GM18867 (cell line): ENCODE data around the gene MRRF.

Experiments used
- ATAC-seq: cut with Tn5 transposase; IDR thresholded peaks from one replicate; pipeline ENCODE4 v1.9.1; 2021; ENCODE audit warnings: mild to moderate bottlenecking, moderate library complexity; ENCODE audit not compliant: unreplicated experiment

The MRRF gene

GRCh38 chr9:122264360-122265148 lies at the start of gene MRRF, which contains the start of gene RBM18:
MRRF (plus strand) TSS chr9:122264882; CDS start chr9:122270892, 6,010 bp downstream.
RBM18 (minus strand) TSS chr9:122264840; CDS start chr9:122261492, 3,348 bp downstream.
- ATAC-seq = peak; percentile 90

GRCh38 chr9:122215663-122216062 lies 49.0 kb upstream of the MRRF start:
- no peak for ATAC-seq

GRCh38 chr9:122216138-122216797 lies 48.4 kb upstream of the MRRF start:
- ATAC-seq = no peak

DNA sequence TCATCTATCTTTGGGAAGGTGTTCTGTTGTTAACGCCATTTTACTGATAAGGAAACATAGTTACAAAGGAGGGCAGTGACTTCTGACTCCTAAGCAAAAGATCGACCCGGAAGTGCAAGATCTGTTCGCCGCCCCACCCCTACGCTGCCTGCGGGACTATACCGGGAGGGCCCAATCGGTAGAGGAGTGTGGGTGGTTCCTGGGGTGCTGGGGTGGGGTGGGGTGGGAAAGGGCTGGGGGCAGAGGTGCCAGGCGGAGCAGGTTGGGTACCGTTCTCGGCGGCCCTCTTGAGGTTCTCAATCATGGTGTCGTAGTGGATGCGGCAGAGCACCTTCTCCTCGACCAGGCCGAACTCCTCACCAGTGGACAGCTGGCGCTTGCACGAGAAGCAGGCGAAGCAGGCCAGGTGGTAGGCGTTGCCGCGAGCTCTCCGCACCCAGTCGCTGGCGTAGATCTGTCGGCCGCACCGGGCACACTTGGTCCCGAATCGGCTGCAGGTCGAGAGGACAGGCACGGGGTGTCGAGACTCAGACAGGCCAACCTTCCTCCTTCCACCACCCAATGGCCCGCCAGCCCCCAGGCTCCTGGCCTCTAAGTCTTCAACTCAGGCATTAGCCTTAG lies 47.8 kb upstream of the MRRF start:
- no peak for ATAC-seq

DNA sequence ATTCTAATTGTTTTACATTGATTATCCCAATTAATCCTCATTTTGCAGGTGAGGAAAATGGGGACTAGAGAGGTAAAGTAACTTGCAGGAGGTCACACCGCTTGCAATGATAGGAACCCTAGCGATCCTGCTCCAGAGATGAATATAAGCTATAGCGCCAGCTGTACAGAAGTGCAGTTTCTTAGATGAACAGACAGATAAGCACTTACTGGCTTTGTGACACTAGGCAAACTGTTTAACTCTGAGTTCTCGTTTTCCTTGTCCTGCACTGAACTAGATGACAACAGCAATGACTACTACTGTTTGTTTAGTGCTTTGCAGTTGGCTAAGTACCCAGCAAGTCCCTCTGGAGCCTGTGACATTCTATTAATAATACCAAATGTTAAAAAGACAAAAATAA lies 47.0 kb upstream of the MRRF start:
- ATAC-seq = no peak

DNA sequence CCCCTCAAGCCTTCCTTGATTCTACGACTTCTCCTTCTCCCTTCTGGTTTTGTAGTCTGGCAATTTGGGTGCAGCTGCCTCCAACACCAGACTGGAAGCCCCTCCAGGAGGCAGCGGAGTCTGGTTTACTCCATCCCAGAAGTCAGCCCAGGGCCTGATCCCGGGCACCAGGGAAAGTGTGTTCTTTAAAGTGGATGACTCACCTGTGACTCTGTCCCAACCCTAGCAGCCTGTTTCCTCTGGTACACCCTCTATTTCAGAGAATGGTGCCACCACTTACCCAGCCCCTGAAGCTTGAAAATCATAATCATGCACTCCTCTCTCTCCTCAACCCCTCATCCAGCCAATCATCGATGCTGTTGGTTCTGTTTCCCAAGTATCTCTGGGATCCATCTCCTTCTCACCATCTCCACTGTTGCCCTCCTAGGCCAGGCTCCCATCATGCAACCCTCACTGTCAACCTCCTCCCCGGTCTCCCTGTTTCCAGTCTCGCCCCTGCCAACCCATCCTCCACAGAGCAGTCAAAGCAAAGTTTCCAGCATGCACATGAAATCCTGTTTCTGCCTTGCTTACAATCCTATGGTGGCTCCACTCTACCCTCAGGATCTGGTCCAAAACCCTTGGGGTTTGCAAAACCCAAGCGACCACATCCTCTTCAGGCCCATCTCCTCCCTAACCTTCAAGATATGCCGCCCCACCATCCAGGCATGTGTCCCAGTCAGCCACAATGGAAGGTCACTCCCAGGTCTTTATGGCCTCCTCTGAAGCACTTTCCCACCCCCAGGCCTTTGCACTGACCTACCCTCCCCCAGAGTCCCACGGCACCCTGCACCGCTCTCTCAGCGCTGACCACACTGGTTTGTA lies 46.4 kb upstream of the MRRF start:
- ATAC-seq = no peak

- no peak for ATAC-seq
These were observed 45.5 kb upstream of the MRRF start for GRCh38 chr9:122218935-122219855.

DNA sequence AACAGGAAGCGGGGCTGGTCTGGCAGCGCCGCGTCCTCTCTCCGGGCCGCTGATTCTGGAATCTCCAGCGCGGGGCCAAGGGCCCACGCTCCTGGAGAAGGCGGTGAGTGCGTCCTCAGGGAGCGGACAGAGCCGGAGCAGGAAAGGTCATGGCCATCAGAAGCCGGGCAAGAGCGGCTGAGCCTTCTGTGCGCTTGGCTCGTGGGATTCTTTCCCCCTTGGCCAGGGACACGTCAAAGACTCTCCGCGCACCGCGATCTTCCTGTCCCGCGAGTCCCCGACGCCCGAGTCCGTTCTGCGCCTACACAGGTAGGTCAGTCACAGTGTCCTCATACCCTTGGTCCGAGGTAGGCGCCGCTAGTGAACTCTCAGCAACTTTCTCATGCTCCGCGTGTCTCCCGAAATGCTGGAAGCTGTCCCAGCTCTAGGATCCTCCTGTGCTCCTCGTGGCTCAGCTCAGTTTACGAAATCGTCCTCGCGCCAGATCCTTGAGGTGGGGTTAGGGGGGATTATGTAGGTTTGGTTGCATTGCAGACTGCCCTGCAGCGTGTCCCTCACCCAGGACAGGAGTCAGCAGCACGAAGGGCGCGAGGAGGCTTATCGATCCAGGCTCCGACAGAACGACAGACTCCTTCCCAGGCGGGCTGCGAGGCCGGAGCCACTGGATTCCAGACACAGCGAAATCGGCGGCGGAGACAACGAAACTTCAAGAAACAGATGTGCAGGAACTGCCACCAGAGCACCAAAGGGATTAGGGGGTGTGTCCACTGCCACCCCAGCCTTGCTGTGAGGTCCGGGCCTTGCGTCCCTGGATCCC lies 44.6 kb upstream of the MRRF start:
- no peak for ATAC-seq

- ATAC-seq = no peak
These were observed 44.0 kb upstream of the MRRF start for GRCh38 chr9:122220673-122221182.

DNA sequence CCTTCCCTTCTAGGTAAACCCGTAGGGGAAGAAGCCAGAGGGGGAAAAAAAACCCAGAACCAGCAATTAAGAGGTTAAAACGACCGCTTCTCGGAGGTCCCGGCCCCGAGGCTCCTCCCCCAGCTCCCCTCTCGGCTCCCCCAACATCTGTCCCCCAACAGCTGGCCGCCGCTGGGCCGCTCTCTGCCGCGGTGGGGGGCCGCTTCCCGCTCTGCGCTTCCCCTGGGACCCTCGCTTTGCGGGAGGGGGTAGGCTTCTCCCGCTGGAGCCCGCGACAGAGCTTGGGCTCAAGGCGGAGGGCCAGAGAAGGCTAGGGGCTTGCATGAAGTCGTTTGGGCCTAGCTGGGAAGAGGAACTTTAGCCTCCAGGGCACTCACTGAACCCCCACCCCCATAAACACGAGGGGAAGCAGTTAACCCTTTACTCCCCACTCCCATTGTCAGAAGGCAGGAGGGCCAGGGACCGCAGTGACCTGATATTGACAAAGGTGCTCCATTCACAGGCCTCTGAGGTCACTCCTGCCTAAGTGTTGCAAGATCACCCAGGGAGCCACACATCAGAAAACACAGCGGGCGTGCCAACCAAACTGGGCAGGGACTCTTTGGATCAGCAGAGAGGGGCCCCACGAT lies 43.4 kb upstream of the MRRF start:
- no peak for ATAC-seq

DNA sequence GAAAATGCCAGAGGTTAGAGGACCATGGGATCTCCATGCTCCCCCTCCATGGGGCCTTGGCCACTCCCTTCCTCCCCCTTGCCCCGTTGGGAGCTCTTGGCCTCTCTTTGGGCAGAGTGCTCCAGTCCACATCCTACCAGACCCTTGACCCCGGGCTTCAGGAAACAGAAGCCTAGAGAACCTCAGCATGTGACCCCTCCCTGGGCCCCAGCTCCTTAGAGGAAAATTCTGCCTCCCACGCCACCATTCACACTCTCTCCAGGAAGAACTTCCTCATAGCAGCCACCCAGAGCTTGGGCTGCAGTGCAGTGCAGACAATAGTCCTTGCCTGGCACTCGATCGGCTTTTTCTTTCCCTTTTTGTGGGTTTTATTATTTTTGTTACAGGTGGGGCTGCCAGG lies 41.9 kb upstream of the MRRF start:
- ATAC-seq = no peak

DNA sequence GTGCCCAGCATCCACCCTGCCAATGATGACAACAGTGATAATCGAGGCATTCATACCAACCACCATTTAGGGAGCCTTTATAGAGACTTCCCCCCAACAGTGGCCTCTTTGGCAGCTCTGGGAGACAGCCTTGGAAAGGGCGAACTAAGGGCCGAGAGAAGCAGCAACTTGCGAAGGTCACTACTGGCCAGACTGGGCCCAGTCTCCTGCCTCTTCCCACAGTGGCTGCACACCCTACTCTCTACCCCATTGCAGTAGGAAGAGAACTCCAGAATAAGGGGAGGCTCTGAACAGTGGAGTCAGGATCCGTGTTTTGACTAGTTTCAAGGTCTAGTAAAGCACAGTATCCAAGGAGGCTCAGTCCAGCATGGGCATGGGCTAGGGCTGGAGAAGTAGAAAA lies 41.2 kb upstream of the MRRF start:
- ATAC-seq = no peak

- no peak for ATAC-seq
These were observed 39.2 kb upstream of the MRRF start for GRCh38 chr9:122225312-122226141.

DNA sequence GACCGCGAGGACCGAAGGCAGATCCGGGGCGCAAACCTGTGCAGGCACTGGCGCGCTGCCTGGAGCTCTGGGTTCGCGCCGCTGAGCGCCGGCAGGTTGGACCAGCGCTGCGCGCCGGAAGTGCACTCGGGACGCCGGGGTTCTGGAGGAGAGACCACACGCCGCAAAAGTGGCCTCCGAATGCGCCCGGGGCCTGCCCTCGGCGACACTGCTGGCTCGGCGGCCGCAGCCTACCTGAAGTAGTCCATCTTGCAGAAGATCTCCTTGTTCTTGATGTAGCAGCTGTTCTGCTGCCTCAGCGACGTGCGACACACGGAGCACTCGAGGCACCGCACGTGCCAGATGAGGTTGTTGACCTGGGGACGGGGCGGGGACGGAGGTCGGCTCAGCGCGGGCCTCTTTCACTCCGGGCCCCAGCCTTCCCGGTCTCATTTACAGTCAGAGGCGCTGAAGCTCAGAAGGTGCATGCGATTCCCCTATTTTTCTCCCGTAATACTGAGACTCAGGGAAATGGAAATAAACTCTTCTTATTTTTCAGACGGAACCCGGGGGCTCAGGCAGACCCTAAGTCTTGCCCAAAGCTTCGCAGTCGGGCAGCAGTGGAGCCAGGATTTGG lies 38.4 kb upstream of the MRRF start:
- no peak for ATAC-seq

- no peak for ATAC-seq
These were observed 37.7 kb upstream of the MRRF start for GRCh38 chr9:122226758-122227574.

GRCh38 chr9:122227575-122227900 lies 37.1 kb upstream of the MRRF start:
- no peak for ATAC-seq
